GM23338 (cell line): ENCODE results near the gene PHOSPHO1. TPM values are rescaled to one million over a fixed set of nuclear protein-coding genes. Genes with fewer than 3 reads are reported as not detected.

Experiments
- CTCF ChIP-seq, 2 experiments: fragments of 200-600 bp in 1 of 2; sonication (generic) in 1 of 2; conservative IDR thresholded peaks; 2 replicates each; pipeline versions ENCODE4 v1.5.1 to v1.6.1; 2016 to 2017; ENCODE audit warnings: antibody characterized with exemption in 2 of 2, low read depth in 2 of 2, mild to moderate bottlenecking in 2 of 2, moderate library complexity in 1 of 2
- ETS1 ChIP-seq: IDR thresholded peaks from 2 replicates; pipeline ENCODE4 v1.6.1; 2016; ENCODE audit warnings: antibody characterized with exemption
- EZH2 ChIP-seq: fragments of 200-600 bp; sonication (generic); IDR thresholded peaks from one replicate; pipeline ENCODE4 v1.8.0; 2017; ENCODE audit warnings: antibody characterized with exemption, mild to moderate bottlenecking, low read depth; ENCODE audit not compliant: unreplicated experiment
- EZH2phosphoT487 ChIP-seq: fragments of 200-600 bp; sonication (generic); IDR thresholded peaks from one replicate; pipeline ENCODE4 v1.8.1; 2018; ENCODE audit warnings: antibody characterized with exemption; ENCODE audit not compliant: unreplicated experiment
- NANOG ChIP-seq: IDR thresholded peaks from 2 replicates; pipeline ENCODE4 v1.6.1; 2016; ENCODE audit warnings: antibody characterized with exemption, borderline replicate concordance
- STAT1 ChIP-seq: IDR thresholded peaks from one replicate; pipeline ENCODE4 v1.6.1; 2016; ENCODE audit warnings: antibody characterized with exemption; ENCODE audit not compliant: unreplicated experiment
- ZNF462 ChIP-seq: fragments of 250-450 bp; sonication (Bioruptor Pico); IDR thresholded peaks from 2 replicates; pipeline ENCODE4 v1.5.0; 2020; ENCODE audit warnings: mild to moderate bottlenecking, moderate library complexity
- polyA plus RNA-seq: library from polyadenylated mRNA; unstranded; fragments of >200 nt; fragmentation: Nextera tagmentation; extraction: Ambion mirVana; gene quantifications from 2 replicates; pipeline ENCODE4 v1.2.1, GENCODE V29; 2016
- total RNA-seq: library from RNA; depleted of rRNA; stranded (reverse); fragments of >200 nt; shearing (Covaris generic); gene quantifications from 2 replicates; pipeline ENCODE4 v1.2.3, GENCODE V29; 2014

PHOSPHO1 gene
- total and polyA plus RNA-seq, 2 experiments from 2014 or later = 0.71 to 2.2 TPM

- no peak for TF ChIP-seq ZNF462 (CRISPR knock-in tag)
- TF ChIP-seq ETS1 = no peak
- TF ChIP-seq STAT1 = no peak
- no peak for TF ChIP-seq CTCF (conservative IDR thresholded peaks at IDR 0.05; ENCODE audit: low read depth in 2 of 2)
- no peak for TF ChIP-seq EZH2
- no peak for TF ChIP-seq EZH2phosphoT487
- no peak for TF ChIP-seq NANOG
Observed at GRCh38 chr17:49193513-49194296, 36.9 kb downstream of the PHOSPHO1 start (continued).
